HCT116 (cell line): ENCODE data around the gene FHIT. TPM values are rescaled to one million over a fixed set of nuclear protein-coding genes. Genes with fewer than 3 reads are reported as not detected.

Experiments
- ATAC-seq: fragments of 200-7000 bp; cut with Tn5 transposase; 2 replicates; pipeline ENCODE4 v1.9.1; 2020; ENCODE audit warnings: mild to moderate bottlenecking, moderate library complexity
- BruUV-seq: library from RNA; stranded (reverse); fragments of 400-500 nt; replicated peaks from 2 replicates; lab custom pipeline; 2021; lab: Mats Ljungman, UMichigan
- CTCF ChIA-PET: fragments of 300-600 bp; sonication (Branson Sonifier 250); formaldehyde crosslinking; loops from one replicate; lab custom pipeline; 2021; ENCODE audit warnings: antibody characterized with exemption; lab: Charles Lee
- POLR2A ChIA-PET: fragments of 300-600, 350-600 bp; sonication (Branson Sonifier 250); formaldehyde crosslinking; loops from one replicate; lab custom pipeline; 2021; ENCODE audit warnings: antibody characterized with exemption; lab: Charles Lee
- RAD21 ChIA-PET, 2 experiments: fragments of 300-600 bp; sonication (Branson Sonifier 250); formaldehyde crosslinking; loops; one replicate each; lab custom pipeline; 2023; ENCODE audit warnings: low total read pairs in 2 of 2; ENCODE audit not compliant: uncharacterized antibody in 2 of 2, unreplicated experiment in 2 of 2, low non-redundant PET in 1 of 2; lab: Charles Lee
- DNase-seq: peaks from one replicate; pipeline ENCODE4 v3.0.0-alpha.2; 2010; ENCODE audit warnings: low read depth, low spot score
- H2AFZ ChIP-seq: fragments of 200-600 bp; shearing (Covaris generic), sonication (generic); 2 replicates; pipeline ENCODE4 v1.6.1; 2017; ENCODE audit warnings: low read depth, mixed run types, mixed read lengths, antibody characterized with exemption, low read length; ENCODE audit not compliant: poor library complexity, severe bottlenecking
- H3K27ac ChIP-seq: 2 replicates; pipeline ENCODE4 v1.5.1; 2012; ENCODE audit warnings: low read depth, low read length
- H3K27me3 ChIP-seq: fragments of 200-600 bp; sonication (generic); 2 replicates; pipeline ENCODE4 v1.6.1; 2016; ENCODE audit warnings: mixed run types, low read length, mixed read lengths; ENCODE audit not compliant: insufficient read depth
- H3K36me3 ChIP-seq, 2 experiments: fragments of 200-500 bp in 1 of 2; fragments of 200-600 bp in 1 of 2; sonication (Bioruptor generic) in 1 of 2; sonication (generic) in 1 of 2; 2 replicates each; pipeline versions ENCODE4 v1.5.1 to v1.6.1; 2014 to 2016; ENCODE audit warnings: low read length in 2 of 2, inconsistent platforms in 1 of 2, mixed read lengths in 1 of 2, mixed run types in 1 of 2; ENCODE audit not compliant: insufficient read depth in 2 of 2, control insufficient read depth in 1 of 2
- H3K4me1 ChIP-seq, 2 experiments: fragments of 200-600 bp in 1 of 2; sonication (generic) in 1 of 2; 2 replicates each; pipeline versions ENCODE4 v1.5.1 to v1.6.1; 2012 to 2017; ENCODE audit warnings: low read length in 2 of 2, inconsistent platforms in 1 of 2, mild to moderate bottlenecking in 1 of 2, mixed read lengths in 1 of 2, mixed run types in 1 of 2, moderate library complexity in 1 of 2; ENCODE audit not compliant: insufficient read depth in 2 of 2, control insufficient read depth in 1 of 2
- H3K4me2 ChIP-seq: fragments of 200-600 bp; sonication (generic); 2 replicates; pipeline ENCODE4 v1.6.1; 2017; ENCODE audit warnings: mixed run types, low read length, mixed read lengths
- H3K4me3 ChIP-seq, 2 experiments: fragments of 200-600 bp in 1 of 2; sonication (generic) in 1 of 2; replicated peaks in 1 of 2; 2 replicates each; pipeline ENCODE4 v1.5.1; 2011 to 2016; ENCODE audit warnings: low read length in 2 of 2, control low read depth in 1 of 2, low read depth in 1 of 2, mild to moderate bottlenecking in 1 of 2, mixed read lengths in 1 of 2, mixed run types in 1 of 2
- H3K79me2 ChIP-seq: fragments of 200-600 bp; sonication (generic); 2 replicates; pipeline ENCODE4 v1.6.1; 2017; ENCODE audit warnings: mild to moderate bottlenecking, mixed run types, low read length, moderate library complexity, mixed read lengths; ENCODE audit not compliant: insufficient read depth
- H3K9ac ChIP-seq: fragments of 200-600 bp; sonication (generic); 2 replicates; pipeline ENCODE4 v1.6.1; 2016; ENCODE audit warnings: low read length, mixed read lengths
- H3K9me2 ChIP-seq: fragments of 200-600 bp; sonication (generic), shearing (Covaris generic); 2 replicates; pipeline ENCODE4 v1.6.1; 2017; ENCODE audit warnings: mixed run types, mild to moderate bottlenecking, moderate library complexity; ENCODE audit not compliant: insufficient read depth
- H3K9me3 ChIP-seq, 2 experiments: fragments of 200-500 bp in 1 of 2; fragments of 200-600 bp in 1 of 2; sonication (Bioruptor generic) in 1 of 2; sonication (generic) in 1 of 2; 2 replicates each; pipeline ENCODE4 v1.6.1; 2014 to 2017; ENCODE audit warnings: low read length in 2 of 2, mixed read lengths in 2 of 2, inconsistent platforms in 1 of 2, low read depth in 1 of 2, mild to moderate bottlenecking in 1 of 2, mixed run types in 1 of 2, moderate library complexity in 1 of 2; ENCODE audit not compliant: control insufficient read depth in 1 of 2, insufficient read depth in 1 of 2
- H4K20me1 ChIP-seq: fragments of 200-600 bp; sonication (generic), shearing (Covaris generic); 2 replicates; pipeline ENCODE4 v1.6.1; 2017; ENCODE audit warnings: mixed run types, mild to moderate bottlenecking, moderate library complexity; ENCODE audit not compliant: insufficient read depth
- CEBPB ChIP-seq: IDR thresholded peaks from 2 replicates; pipeline ENCODE4 v1.6.1; 2012; ENCODE audit warnings: low read depth
- EGR1 ChIP-seq: IDR thresholded peaks from 2 replicates; pipeline ENCODE4 v1.6.1; 2012; ENCODE audit warnings: low read depth
- EZH2phosphoT487 ChIP-seq: fragments of 200-600 bp; IDR thresholded peaks from 2 replicates; pipeline ENCODE4 v1.6.1; 2018; ENCODE audit warnings: antibody characterized with exemption, borderline replicate concordance
- SP1 ChIP-seq: IDR thresholded peaks from 2 replicates; pipeline ENCODE4 v1.6.1; 2012; ENCODE audit warnings: low read depth
- SRF ChIP-seq: IDR thresholded peaks from 2 replicates; pipeline ENCODE4 v1.6.1; 2012; ENCODE audit warnings: low read depth
- ZFX ChIP-seq: fragments of 450-650 bp; IDR thresholded peaks from 2 replicates; pipeline ENCODE4 v1.6.1; 2017
- ZNF274 ChIP-seq: fragments of 200-500 bp; sonication (Bioruptor generic); IDR thresholded peaks from 2 replicates; pipeline ENCODE4 v1.6.1; 2014; ENCODE audit warnings: mild to moderate bottlenecking, low read depth, low read length, inconsistent platforms
- intact Hi-C: fragments of 100-400 bp; cut with micrococcal nuclease; formaldehyde crosslinking; loops from 2 replicates; pipeline ENCODE4 v1.10.0; 2022
- total RNA-seq: library from RNA; stranded (reverse); gene quantifications from one replicate; pipeline ENCODE4 v1.2.1, GENCODE V29; 2021; ENCODE audit not compliant: unreplicated experiment
- TF ChIP-seq, protein P1 (sequence below): IDR thresholded peaks from 2 replicates; pipeline ENCODE4 v1.6.1; 2012

FHIT gene
- total RNA-seq, 1 experiment from 2014 or later = 20.1 TPM

DNA sequence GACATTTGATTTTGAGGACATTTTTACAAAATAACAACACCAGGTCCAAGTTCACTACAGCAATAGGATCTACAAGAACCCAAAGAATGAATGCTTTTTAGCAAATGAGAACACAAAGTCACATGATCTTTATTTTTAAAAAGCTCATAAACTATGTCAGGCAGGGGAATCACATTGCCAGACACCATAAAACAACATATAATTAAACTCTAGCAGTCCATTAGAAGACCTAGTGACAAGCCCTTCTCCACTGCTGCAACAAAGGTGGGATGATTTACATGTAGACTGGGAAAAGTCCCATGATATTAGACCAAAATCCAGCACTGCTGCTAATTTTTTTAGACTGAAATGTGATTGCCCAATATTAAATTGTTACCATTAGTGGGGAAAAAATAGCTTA lies 92.6 kb downstream of the FHIT start:
- H3K9ac ChIP-seq = no peak overlapping the region
- H2AFZ ChIP-seq = no peak overlapping the region
- no peaks in the 10 kb centered on the region for H3K4me1 ChIP-seq
- intact Hi-C loops = no loop called here
- H3K4me3 ChIP-seq = no peak overlapping the region
- ChIA-PET POLR2A (no interaction called here), CTCF (no interaction called here), RAD21 (interaction anchor here in 1 of 2 experiments (0.6 kb wide), 1 partner anchor 201 kb away, joined by 6 read pairs; no protein-coding TSS in a partner anchor)
- H3K79me2 ChIP-seq = no peaks in the 10 kb centered on the region
- no peaks in the 10 kb centered on the region for H3K27me3 ChIP-seq
- no peaks in the 10 kb centered on the region for H3K9me2 ChIP-seq
- no peaks in the 10 kb centered on the region for H4K20me1 ChIP-seq
- TF ChIP-seq SRF (no peak), EZH2phosphoT487 (no peak), EGR1 (no peak)
- no peaks in the 10 kb centered on the region for H3K9me3 ChIP-seq
- H3K27ac ChIP-seq = no peak overlapping the region
- H3K4me2 ChIP-seq = no peak overlapping the region
- H3K36me3 ChIP-seq = no peaks in the 10 kb centered on the region
- ATAC-seq = no peak
- DNase-seq = no peak
- no TSS peak for BruUV-seq

DNA sequence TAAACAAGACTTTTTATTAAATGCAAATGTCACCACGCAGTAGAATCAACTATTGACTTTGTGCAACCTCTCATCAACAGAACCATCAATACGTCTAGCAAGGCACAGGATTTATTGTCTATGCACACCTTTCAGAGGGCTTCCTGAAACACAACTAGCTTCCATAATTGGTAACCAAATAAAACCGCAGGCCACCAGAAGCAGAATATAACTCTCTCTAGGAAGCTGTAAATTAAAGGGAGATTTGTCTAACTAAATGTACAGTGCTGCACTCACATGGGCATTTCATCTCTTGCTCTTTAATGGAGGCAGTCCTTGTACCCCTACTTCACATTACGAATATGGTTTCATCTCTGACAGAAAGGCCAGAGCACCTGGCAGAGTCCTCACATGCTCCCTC lies 93.0 kb downstream of the FHIT start:
- no peak overlapping the region for H2AFZ ChIP-seq
- ChIA-PET RAD21 (no interaction called here), CTCF (no interaction called here), POLR2A (no interaction called here)
- H3K79me2 ChIP-seq = no peaks in the 10 kb centered on the region
- no peaks in the 10 kb centered on the region for H3K9me2 ChIP-seq
- H3K27me3 ChIP-seq = no peaks in the 10 kb centered on the region
- ATAC-seq (no peak), DNase-seq (no peak)
- no peaks in the 10 kb centered on the region for H3K4me1 ChIP-seq
- intact Hi-C loops = no loop called here
- H4K20me1 ChIP-seq = no peaks in the 10 kb centered on the region
- H3K9me3 ChIP-seq = no peaks in the 10 kb centered on the region
- H3K4me2 ChIP-seq = no peak overlapping the region
- TF ChIP-seq SP1 (no peak), SRF (no peak), CEBPB (no peak), EGR1 (no peak), ZFX (no peak), ZNF274 (no peak)
- TF ChIP-seq, protein P1, sequence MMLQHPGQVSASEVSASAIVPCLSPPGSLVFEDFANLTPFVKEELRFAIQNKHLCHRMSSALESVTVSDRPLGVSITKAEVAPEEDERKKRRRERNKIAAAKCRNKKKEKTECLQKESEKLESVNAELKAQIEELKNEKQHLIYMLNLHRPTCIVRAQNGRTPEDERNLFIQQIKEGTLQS = no peak
- no peak overlapping the region for H3K27ac ChIP-seq
- no TSS peak for BruUV-seq
- no peak overlapping the region for H3K9ac ChIP-seq
- no peaks in the 10 kb centered on the region for H3K36me3 ChIP-seq
- no peak overlapping the region for H3K4me3 ChIP-seq
